Astrocyte of the spinal cord (primary cell): ENCODE data around the gene FLT1.

Experiments
- DNase-seq: peaks from one replicate; pipeline ENCODE4 v3.0.0; 2011; ENCODE audit warnings: low read depth, low spot score
- H3K4me3 ChIP-seq: 2 replicates; pipeline ENCODE4 v1.5.1; 2011; ENCODE audit warnings: low read depth, mild to moderate bottlenecking, low read length, moderate library complexity
- CTCF ChIP-seq: IDR thresholded peaks from 2 replicates; pipeline ENCODE4 v1.5.1; 2012; ENCODE audit warnings: low read depth, mild to moderate bottlenecking, low read length, inconsistent platforms
- in situ Hi-C: cut with HindIII; loops from 2 replicates; pipeline ENCODE4 v1.10.0; 2017; ENCODE audit warnings: low sequenced_read_pairs

Gene FLT1

GRCh38 chr13:28533441-28534166 lies 38.7 kb upstream of the FLT1 start:
- H3K4me3 ChIP-seq = no peak overlapping the region
- in situ Hi-C loops = no loop called here
- no peak for TF ChIP-seq CTCF
- no peak for DNase-seq

- no peak for TF ChIP-seq CTCF
- H3K4me3 ChIP-seq = peak overlapping the region; percentile 29
- in situ Hi-C loops = no loop called here
- no peak for DNase-seq
These were observed 38.2 kb upstream of the FLT1 start for GRCh38 chr13:28533125-28533436.

GRCh38 chr13:28532388-28533124 lies 37.6 kb upstream of the FLT1 start:
- peak overlapping the region; percentile 37 for H3K4me3 ChIP-seq
- no peak for DNase-seq
- in situ Hi-C loops = no loop called here
- no peak for TF ChIP-seq CTCF

- H3K4me3 ChIP-seq = peak overlapping the region; percentile 37
- in situ Hi-C loops = no loop called here
- no peak for TF ChIP-seq CTCF
- DNase-seq = no peak
These were observed 37.0 kb upstream of the FLT1 start for GRCh38 chr13:28531845-28532387.

GRCh38 chr13:28531077-28531844 lies 36.3 kb upstream of the FLT1 start:
- no peak for TF ChIP-seq CTCF
- H3K4me3 ChIP-seq = peak overlapping the region; percentile 37
- no peak for DNase-seq
- in situ Hi-C loops = no loop called here

- peak; percentile 28 for TF ChIP-seq CTCF
- in situ Hi-C loops = no loop called here
- DNase-seq = peak; percentile 22
- H3K4me3 ChIP-seq = peak overlapping the region; percentile 37
These were observed 35.8 kb upstream of the FLT1 start for GRCh38 chr13:28530729-28531076.
